Stimulated activated CD8-positive, alpha-beta memory T cell treated with anti-CD3 and anti-CD28 coated beads, Interleukin-4, amount 100 ng/mL, for 1 hour (primary cell): Measurements from ENCODE around the gene OR4S1.
"Not testable (repeated sequence)": the region's sequence is repeated elsewhere in the genome, so short reads cannot be mapped to it uniquely, and the experiment has no call there.

Source experiments
- DNase-seq, 2 donors: peaks; one replicate each; pipeline ENCODE4 v3.0.0-alpha.2; 2020; ENCODE audit warnings: low read depth in 2 of 2, low spot score in 1 of 2

OR4S1 gene

GRCh38 chr11:48305923-48306322 is at the start of gene OR4S1:
TSS of gene OR4S1 (plus strand) at chr11:48306223. CDS start at chr11:48306223, 0 bp downstream.
- DNase-seq: no peak

GRCh38 chr11:48261600-48261999 is 44.4 kb upstream of the OR4S1 start:
- no peak for DNase-seq

- DNase-seq: no peak
Observed at GRCh38 chr11:48263423-48263911, 42.6 kb upstream of the OR4S1 start, which contains the start of gene OR4X1. TSS of gene OR4X1 (plus strand) at chr11:48263861. CDS start at chr11:48263861, 0 bp downstream.

- no peak for DNase-seq
Observed at GRCh38 chr11:48270621-48271020, 35.4 kb upstream of the OR4S1 start.

DNA sequence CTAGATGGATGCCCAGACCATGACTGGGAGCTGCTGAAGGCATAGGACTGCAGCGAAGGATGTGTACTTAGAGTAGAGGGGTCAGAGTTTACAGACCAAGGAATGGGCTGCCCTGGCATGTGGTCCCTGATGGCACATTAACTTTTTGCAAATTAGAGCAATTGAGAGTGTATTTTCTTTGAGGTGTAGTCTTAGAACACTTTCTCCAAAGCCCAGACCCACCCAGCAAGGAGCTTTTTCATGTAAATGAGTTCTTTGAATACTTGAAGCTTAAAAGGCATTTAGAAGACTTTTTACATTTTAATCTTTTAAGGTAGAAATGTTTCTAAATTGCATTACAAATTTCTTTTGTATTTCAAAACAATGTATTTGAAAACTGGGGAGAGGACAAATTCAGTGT is 33.4 kb upstream of the OR4S1 start:
- DNase-seq: no peak

DNA sequence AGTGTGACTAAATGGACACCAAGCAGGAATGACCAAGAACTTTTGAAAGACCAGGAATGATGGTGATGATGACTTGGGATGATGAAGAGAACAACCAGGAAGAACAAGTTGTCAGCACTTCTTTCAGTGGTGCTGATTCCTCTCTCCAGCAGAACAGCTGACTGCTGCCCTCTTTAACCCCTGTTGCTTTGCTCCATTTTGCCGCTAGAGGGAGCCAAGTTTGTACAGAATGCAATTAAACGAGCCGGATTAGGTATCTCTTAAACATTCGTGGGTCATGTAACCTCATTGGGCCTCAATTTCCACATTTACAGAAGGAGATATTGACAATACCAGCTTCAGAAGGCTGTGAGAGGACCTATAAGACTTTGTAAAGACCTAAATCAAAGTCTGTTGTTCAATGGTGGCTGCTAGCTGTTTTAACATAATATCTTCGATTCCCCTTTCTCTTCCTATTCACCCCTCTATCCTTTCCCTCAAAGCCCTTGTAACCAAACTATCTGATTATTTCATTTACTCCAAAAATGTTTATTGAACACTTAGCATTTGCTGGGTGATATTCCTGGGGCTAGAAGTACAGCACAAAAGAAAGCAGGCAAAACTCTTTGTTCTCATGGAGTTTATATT is 1.9 kb downstream of the OR4S1 start:
- DNase-seq: peak; percentile 8 to 33

GRCh38 chr11:48313590-48313989 is 7.6 kb downstream of the OR4S1 start:
- not testable (repeated sequence) for DNase-seq

DNA sequence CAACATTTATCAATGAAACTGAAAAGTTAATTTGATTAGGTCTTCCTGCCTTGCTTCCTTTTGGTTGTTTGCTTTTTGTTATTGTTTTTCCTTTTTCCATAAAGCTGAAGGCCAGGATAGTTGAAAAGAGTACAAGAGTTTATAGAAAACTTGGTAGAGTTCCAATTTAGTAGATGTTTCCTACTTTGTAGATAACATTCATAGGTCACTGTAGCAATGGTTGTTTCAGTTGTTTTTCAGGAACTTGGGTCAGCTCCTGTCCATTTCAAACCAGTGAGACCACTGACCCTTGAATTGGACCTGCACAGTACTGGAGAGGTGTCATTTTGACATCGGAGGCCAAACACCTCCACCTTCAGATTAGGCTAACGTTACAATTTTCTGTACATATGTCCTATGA is 13.8 kb downstream of the OR4S1 start:
- DNase-seq: not testable (repeated sequence)

GRCh38 chr11:48324620-48325019 is 18.6 kb downstream of the OR4S1 start, which contains the start of gene OR4C3:
TSS of gene OR4C3 (plus strand) at chr11:48324920. CDS start at chr11:48325022, 102 bp downstream.
- DNase-seq: not testable (repeated sequence)

DNA sequence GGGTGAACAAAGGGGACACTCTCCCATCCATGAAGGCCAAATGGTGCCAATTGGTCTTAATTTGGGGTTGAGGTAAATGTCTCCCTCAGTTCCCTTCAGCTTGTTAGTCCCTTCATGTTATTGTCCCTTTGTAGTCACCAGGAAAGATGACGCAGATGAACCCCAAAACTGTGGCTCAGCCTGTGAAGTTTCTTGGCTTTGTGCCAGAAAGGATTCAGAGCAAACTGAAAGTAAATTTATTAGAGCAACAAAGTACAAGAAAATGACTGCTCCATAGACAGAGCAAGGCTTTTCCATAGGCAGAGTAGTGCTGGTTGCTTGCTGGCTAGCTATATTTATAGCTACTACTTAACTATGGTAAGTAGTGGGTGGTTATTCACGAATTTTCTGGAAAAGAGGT is 35.4 kb downstream of the OR4S1 start:
- DNase-seq: no peak

- not testable (repeated sequence) for DNase-seq
Observed at GRCh38 chr11:48342505-48342904, 36.5 kb downstream of the OR4S1 start.

- not testable (repeated sequence) for DNase-seq
Observed at GRCh38 chr11:48346286-48346685, 40.3 kb downstream of the OR4S1 start.

DNA sequence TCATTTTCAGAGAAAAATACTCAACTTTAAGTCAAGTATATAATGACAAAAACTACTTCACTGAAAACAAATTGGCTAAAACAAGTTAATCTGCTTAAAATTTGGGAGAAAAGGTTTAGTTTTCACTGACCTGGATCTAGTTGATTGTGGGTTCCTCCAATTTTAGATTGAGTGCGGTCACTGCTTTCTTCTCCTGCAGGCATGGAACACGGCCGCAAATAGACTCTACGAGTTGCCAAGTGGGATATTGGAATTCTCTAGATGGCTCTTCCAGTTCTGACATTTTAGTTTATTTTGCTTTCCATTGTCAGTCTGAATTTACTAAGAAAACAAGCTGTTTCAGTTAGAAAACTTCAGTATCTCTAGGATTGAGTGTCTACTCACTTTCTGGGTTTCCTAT is 48.0 kb downstream of the OR4S1 start:
- DNase-seq: no peak

- no peak for DNase-seq
Observed at GRCh38 chr11:48354677-48355076, 48.7 kb downstream of the OR4S1 start.
